ENCODE data around the gene GRID1.

DNA sequence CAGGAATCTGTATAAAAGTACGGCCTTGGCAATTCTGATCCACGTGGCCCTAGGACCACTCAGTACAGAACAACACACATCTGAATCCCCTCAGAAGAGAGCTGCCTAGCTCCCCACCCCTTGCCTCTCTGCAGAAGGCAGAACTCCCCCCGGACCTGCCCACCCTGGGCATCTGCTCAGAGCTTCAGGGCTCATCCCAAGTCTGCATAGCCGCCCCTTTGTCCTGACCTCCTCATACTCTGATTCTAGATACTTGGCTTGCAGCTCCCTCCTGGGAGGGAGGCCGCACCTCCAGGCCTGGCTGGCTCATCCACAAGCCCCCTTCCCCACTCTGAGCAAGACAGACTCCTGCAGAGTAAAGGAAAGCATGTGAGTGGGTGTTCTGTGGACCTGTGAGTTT lies 49.6 kb downstream of the GRID1 start:
- TF ChIP-seq, protein P1, sequence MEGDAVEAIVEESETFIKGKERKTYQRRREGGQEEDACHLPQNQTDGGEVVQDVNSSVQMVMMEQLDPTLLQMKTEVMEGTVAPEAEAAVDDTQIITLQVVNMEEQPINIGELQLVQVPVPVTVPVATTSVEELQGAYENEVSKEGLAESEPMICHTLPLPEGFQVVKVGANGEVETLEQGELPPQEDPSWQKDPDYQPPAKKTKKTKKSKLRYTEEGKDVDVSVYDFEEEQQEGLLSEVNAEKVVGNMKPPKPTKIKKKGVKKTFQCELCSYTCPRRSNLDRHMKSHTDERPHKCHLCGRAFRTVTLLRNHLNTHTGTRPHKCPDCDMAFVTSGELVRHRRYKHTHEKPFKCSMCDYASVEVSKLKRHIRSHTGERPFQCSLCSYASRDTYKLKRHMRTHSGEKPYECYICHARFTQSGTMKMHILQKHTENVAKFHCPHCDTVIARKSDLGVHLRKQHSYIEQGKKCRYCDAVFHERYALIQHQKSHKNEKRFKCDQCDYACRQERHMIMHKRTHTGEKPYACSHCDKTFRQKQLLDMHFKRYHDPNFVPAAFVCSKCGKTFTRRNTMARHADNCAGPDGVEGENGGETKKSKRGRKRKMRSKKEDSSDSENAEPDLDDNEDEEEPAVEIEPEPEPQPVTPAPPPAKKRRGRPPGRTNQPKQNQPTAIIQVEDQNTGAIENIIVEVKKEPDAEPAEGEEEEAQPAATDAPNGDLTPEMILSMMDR (IDR thresholded peaks at IDR 0.05): no peak
- no peak for TF ChIP-seq POLR2A (IDR thresholded peaks at IDR 0.05)
